RKO (cell line): ENCODE results near the gene DNASE2.

Experiments
- DNase-seq: peaks from one replicate; pipeline ENCODE4 v3.0.0-alpha.2; 2016; ENCODE audit warnings: low spot score

DNASE2 gene

GRCh38 chr19:12834566-12834943 lies 46.7 kb downstream of the DNASE2 start, which contains the start of gene RTBDN:
RTBDN (minus strand) TSS chr19:12834579; CDS start chr19:12829979, 4,600 bp downstream.
- no peak for DNase-seq

GRCh38 chr19:12833738-12834565 lies 47.3 kb downstream of the DNASE2 start:
- DNase-seq: peak; percentile 53

- no peak for DNase-seq
Observed at GRCh38 chr19:12833418-12833737, 47.9 kb downstream of the DNASE2 start.

- DNase-seq: no peak
Observed at GRCh38 chr19:12828494-12828893, 52.8 kb downstream of the DNASE2 start.

- no peak for DNase-seq
Observed at GRCh38 chr19:12825254-12826131, 55.8 kb downstream of the DNASE2 start.
